HL-60 (cell line): ENCODE results near the gene FLNB.

Experiments used
- CTCF ChIP-seq: IDR thresholded peaks from one replicate; pipeline ENCODE4 v1.5.1; 2011; ENCODE audit warnings: low read length, control low read depth, inconsistent platforms; ENCODE audit not compliant: insufficient read depth
- REST ChIP-seq: IDR thresholded peaks from 2 replicates; pipeline ENCODE4 v1.6.1; 2012; ENCODE audit warnings: low read depth; ENCODE audit not compliant: insufficient replicate concordance

DNA sequence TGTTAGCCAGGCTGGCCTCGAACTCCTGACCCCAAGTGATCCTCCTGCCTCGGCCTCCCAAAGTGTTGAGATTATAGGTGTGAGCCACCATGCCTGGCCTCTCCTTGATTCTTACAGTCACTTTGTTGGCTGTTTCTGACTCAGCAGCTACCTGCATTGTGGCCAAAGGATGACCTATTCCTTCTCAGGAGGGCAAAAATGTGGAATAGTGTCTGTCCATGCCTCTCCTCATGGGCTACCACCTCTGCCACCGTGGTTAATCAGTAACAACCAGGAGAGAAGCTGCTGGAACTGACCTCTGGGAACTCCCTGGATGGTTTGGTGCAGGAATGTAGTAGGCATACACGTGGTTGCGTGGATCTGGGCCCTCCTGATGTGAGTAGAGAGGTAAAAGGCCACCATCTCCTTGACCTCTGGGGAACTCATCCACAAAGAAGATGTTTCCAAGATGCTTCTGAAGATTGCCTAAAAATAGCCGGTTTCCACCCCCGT, 63.3 kb downstream of the FLNB start:
- TF ChIP-seq CTCF (no peak), REST (no peak)
